Mesothelial cell of epicardium (in vitro differentiated cells): Measurements from ENCODE around the gene MARK3. TPM values are rescaled to one million over a fixed set of nuclear protein-coding genes. Genes with fewer than 3 reads are reported as not detected.

Source experiments
- DNase-seq, 2 experiments: peaks; one replicate each; pipeline ENCODE4 v3.0.0; 2021; ENCODE audit warnings: low spot score in 2 of 2; ENCODE audit not compliant: unreplicated experiment in 2 of 2
- H3K27ac Mint-ChIP-seq: 2 replicates; pipeline ENCODE4 v1.8.0; 2021; ENCODE audit warnings: mixed read lengths
- H3K27me3 Mint-ChIP-seq: 2 replicates; pipeline ENCODE4 v1.8.0; 2021; ENCODE audit warnings: low read depth, mixed read lengths
- H3K36me3 Mint-ChIP-seq: 2 replicates; pipeline ENCODE4 v1.8.0; 2021; ENCODE audit warnings: mixed read lengths
- H3K4me1 Mint-ChIP-seq: 2 replicates; pipeline ENCODE4 v1.8.0; 2021; ENCODE audit warnings: mixed read lengths
- H3K4me3 Mint-ChIP-seq: 2 replicates; pipeline ENCODE4 v1.8.0; 2021; ENCODE audit warnings: mild to moderate bottlenecking, moderate library complexity, mixed read lengths
- H3K9me3 Mint-ChIP-seq: 2 replicates; pipeline ENCODE4 v1.8.0; 2021; ENCODE audit warnings: mixed read lengths
- total RNA-seq: library from RNA; stranded (reverse); gene quantifications from 3 replicates; pipeline ENCODE4 v1.2.1, GENCODE V29; 2021
- TF ChIP-seq, protein P1 (sequence below): fragments of 200-600 bp; sonication (generic); IDR thresholded peaks from one replicate; pipeline ENCODE4 v1.5.0; 2021; ENCODE audit warnings: antibody characterized with exemption; ENCODE audit not compliant: unreplicated experiment

Gene MARK3
- total RNA-seq, 1 donor from 2014 or later = 125 TPM

DNA sequence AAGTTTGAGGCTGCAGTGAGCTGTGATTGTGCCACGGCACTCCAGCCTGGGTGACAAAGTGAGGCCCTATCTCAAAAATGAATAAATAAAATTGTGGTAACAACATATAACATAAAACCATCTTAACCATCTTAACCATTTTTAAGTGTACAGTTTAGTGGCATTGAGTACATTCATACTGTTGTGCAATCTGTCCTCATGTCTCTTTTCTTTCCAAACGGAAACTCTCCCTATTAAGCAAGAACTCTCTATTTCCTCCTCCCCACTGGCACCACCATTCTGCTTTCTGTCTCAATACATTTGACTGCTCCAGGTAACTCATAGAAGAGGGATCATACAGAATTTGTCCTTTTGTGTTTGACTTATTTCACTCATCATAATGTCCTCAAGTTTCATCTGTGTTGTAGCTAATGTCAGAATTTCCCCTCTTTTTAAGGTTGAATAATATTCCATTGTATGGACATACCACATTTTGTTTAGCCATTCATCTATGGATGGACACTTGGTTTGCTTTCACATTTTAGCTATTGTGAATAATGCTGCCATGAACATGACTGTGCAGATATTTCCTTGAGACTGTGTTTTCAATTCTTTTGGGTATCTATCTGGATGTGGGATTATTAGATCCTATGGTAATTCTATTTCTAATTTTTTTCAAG is 4.4 kb upstream of the MARK3 start:
- Mint-ChIP-seq H3K27me3 (peaks cover 20% of the 10 kb centered on the region), H3K4me3 (no peak overlapping the region), H3K4me1 (no peaks in the 10 kb centered on the region), H3K36me3 (no peaks in the 10 kb centered on the region), H3K27ac (no peak overlapping the region), H3K9me3 (peaks cover 6% of the 10 kb centered on the region)
- TF ChIP-seq, protein P1, sequence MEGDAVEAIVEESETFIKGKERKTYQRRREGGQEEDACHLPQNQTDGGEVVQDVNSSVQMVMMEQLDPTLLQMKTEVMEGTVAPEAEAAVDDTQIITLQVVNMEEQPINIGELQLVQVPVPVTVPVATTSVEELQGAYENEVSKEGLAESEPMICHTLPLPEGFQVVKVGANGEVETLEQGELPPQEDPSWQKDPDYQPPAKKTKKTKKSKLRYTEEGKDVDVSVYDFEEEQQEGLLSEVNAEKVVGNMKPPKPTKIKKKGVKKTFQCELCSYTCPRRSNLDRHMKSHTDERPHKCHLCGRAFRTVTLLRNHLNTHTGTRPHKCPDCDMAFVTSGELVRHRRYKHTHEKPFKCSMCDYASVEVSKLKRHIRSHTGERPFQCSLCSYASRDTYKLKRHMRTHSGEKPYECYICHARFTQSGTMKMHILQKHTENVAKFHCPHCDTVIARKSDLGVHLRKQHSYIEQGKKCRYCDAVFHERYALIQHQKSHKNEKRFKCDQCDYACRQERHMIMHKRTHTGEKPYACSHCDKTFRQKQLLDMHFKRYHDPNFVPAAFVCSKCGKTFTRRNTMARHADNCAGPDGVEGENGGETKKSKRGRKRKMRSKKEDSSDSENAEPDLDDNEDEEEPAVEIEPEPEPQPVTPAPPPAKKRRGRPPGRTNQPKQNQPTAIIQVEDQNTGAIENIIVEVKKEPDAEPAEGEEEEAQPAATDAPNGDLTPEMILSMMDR = no peak
- DNase-seq = no peak

DNA sequence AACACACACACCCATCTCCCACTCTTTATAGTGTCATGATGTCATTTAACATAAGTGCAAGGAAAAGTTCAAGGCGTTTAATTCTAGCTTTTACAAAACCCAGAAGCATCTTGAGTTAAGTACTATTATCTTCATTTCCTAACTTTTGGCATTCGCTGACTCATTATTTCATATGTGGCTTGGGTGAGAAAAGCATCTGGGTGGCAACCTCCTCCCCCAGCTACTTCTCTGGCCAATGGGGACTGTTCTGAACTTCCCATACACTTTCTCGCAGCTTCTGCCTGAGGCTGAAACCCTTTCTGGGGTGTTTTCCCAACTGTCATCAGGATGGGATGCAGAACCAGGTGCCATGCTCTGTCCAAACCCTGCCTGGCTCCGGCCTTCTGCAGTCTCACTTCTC is 2.8 kb upstream of the MARK3 start:
- Mint-ChIP-seq H3K36me3 (no peaks in the 10 kb centered on the region), H3K9me3 (peaks cover 6% of the 10 kb centered on the region), H3K27ac (no peak overlapping the region), H3K4me3 (no peak overlapping the region), H3K27me3 (peaks cover 20% of the 10 kb centered on the region), H3K4me1 (peaks cover 7% of the 10 kb centered on the region)
- DNase-seq = no peak
- TF ChIP-seq, protein P1 = no peak

DNA sequence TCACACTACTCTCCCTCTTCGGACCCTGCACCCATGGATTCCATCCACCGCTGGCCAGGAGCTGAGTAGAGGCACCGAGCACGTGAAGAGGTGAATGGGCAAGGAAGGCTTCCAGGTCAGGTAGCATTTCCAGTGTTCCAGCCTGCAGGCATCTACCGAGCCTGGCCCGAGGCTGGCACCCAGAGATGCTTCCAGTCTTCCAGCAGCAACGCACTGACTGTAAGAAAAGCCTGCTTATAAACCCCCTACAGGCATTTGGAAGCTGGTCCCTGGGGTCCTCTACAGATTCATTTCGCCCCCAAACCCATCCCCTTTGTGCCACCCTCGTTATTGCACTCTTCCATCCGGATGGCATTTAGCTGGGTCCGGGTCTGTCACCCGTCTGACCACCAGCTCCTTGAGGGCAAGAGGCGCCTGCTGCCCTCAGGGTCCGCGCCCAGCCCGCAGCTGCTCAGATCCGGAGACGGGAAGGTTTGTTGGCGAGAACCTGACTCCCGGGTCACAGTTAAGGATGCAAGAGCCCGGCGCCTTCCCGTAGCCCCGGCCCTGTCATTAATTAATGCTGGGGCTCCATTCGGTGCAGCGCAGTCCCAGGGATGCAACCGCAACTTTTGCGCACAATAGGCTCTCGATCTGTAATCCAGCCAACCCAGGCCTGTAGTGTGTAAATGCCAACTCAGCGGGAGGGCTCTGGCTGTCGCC is 614 bp upstream of the MARK3 start:
- Mint-ChIP-seq H3K4me1 (peaks cover 20% of the 10 kb centered on the region), H3K27ac (peak overlapping the region; percentile 94), H3K4me3 (peak overlapping the region; percentile 89), H3K27me3 (peaks cover 17% of the 10 kb centered on the region), H3K36me3 (peaks cover 3% of the 10 kb centered on the region), H3K9me3 (peaks cover 6% of the 10 kb centered on the region)
- no peak for DNase-seq
- TF ChIP-seq, protein P1 = no peak

DNA sequence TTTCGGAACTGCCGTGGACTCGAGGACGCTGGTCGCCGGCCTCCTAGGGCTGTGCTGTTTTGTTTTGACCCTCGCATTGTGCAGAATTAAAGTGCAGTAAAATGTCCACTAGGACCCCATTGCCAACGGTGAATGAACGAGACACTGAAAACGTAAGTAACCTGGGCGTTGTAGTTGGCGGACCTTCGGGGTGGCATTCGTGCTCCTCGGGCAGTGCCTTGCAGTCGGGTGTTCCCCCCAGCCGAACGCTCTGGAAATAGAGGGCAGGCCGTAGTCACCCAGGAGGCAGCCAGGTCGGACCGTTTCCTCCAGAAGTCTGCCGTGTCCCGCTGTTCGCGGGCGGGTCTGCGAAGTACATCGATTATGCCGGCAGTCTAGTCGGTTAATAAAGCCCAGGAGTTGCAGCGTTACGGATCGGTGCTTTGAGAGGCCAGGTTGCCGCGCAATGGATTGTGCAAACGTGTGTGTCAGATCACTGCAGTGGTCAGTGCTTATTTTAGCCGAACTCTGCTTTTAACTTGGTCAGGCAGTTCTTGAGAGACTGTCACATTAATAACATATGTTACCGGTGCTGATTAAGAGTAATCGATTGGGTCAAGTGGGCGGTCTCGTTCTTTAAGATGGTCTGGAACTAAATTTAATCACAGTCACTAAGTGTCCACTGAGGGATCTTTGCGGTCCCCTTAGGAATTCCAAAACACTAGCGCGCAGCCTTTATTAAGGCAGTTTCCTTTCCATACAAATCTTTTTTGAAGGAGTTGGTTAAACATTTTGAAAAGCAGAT is 906 bp downstream of the MARK3 start:
- H3K4me3 Mint-ChIP-seq = peak overlapping the region; percentile 97
- DNase-seq = peak in 1 of 2 experiments; percentile 52
- peaks cover 3% of the 10 kb centered on the region for H3K36me3 Mint-ChIP-seq
- H3K27me3 Mint-ChIP-seq = peaks cover 14% of the 10 kb centered on the region
- TF ChIP-seq, protein P1 = no peak
- H3K4me1 Mint-ChIP-seq = peaks cover 22% of the 10 kb centered on the region
- peaks cover 3% of the 10 kb centered on the region for H3K9me3 Mint-ChIP-seq
- H3K27ac Mint-ChIP-seq = peak overlapping the region; percentile 99

DNA sequence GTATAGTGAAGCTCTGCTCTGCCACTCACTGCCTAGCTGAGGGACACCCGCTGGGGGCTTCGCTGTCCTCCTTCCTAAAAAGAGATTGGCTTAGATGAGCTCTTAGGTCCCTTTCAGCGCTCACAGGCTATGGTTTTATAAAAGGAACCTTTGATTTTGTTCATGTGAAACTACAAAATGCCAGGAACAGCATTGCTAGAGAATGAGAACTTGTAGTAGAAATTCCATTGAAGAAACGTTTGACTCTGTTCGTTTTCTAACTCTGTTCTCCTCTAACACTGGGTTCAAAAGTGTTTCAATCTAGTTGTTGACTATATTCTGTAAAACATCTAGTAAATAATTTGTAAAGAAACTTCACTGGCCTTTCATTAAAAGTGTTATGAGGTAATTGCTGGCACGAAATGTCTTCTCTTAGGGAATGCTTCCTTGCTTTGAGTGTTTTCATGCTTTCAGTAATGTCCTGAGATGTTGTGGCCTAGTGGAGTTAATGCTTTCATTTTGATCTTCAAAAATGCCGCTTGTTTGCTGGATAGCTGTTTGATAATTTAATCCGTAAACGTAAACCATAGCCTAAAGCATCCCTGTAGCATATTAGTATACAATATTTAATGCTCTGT is 1.6 kb downstream of the MARK3 start:
- TF ChIP-seq, protein P1 = no peak
- H3K27ac Mint-ChIP-seq = peak overlapping the region; percentile 99
- DNase-seq = no peak
- peak overlapping the region; percentile 97 for H3K4me3 Mint-ChIP-seq
- peaks cover 3% of the 10 kb centered on the region for H3K36me3 Mint-ChIP-seq
- H3K4me1 Mint-ChIP-seq = peaks cover 22% of the 10 kb centered on the region
- no peaks in the 10 kb centered on the region for H3K9me3 Mint-ChIP-seq
- peaks cover 8% of the 10 kb centered on the region for H3K27me3 Mint-ChIP-seq
